ENCODE data around the gene CMIP.

GRCh38 chr16:81590714-81591544, 146.3 kb downstream of the CMIP start:
- TF ChIP-seq, protein P1, sequence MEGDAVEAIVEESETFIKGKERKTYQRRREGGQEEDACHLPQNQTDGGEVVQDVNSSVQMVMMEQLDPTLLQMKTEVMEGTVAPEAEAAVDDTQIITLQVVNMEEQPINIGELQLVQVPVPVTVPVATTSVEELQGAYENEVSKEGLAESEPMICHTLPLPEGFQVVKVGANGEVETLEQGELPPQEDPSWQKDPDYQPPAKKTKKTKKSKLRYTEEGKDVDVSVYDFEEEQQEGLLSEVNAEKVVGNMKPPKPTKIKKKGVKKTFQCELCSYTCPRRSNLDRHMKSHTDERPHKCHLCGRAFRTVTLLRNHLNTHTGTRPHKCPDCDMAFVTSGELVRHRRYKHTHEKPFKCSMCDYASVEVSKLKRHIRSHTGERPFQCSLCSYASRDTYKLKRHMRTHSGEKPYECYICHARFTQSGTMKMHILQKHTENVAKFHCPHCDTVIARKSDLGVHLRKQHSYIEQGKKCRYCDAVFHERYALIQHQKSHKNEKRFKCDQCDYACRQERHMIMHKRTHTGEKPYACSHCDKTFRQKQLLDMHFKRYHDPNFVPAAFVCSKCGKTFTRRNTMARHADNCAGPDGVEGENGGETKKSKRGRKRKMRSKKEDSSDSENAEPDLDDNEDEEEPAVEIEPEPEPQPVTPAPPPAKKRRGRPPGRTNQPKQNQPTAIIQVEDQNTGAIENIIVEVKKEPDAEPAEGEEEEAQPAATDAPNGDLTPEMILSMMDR (IDR thresholded peaks at IDR 0.05), result no peak
- TF ChIP-seq POLR2A (IDR thresholded peaks at IDR 0.05), result no peak

Data from esophagus squamous epithelium (tissue), 4 donors.